NCI-H1436 (cell line): ENCODE results near the gene FOXN3.
A peak's percentile ranks its signal among the peaks of the same experiment; 100 is the strongest.
"Not testable (repeated sequence)": the region's sequence is repeated elsewhere in the genome, so short reads cannot be mapped to it uniquely, and the experiment has no call there.

Experiments used
- DNase-seq: peaks from one replicate; lab custom pipeline; 2025; lab: John Stamatoyannopoulos, UW

FOXN3 gene

DNA sequence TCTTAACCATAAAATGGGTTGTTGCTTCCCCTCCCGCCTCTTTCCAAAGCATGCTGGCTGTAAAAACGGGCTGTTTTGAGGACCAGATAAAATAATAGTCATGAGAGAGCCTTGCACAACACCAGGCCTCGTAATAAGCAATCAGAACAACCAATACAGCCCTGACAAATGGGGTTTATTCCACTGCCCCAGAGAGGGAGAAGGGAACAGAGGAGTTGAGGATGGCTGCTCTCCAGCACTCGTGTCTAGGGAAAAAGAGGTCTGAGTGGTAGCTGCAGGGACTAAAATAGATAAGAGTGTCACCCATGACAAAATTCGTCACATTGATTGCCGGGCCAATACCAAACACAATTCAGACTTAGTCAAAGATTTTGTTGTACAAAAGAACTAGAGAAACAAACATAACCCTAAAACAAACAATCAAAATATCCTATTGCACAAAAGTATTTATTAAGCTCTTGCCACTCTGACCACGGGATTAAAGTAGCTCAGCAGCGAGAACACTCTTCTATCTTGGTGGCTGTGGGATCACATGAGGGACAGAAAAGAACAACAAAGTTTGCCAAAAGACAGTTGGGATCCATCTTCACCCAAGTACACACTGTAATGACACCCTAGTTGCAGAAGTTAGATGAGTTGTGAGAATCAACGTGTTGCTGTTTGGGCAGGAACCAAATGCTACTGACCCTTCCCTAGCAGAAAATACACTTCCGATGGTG, 188.0 kb downstream of the FOXN3 start:
- no peak for DNase-seq

- no peak for DNase-seq
Measured at GRCh38 chr14:89227496-89227836, 189.6 kb downstream of the FOXN3 start.

DNA sequence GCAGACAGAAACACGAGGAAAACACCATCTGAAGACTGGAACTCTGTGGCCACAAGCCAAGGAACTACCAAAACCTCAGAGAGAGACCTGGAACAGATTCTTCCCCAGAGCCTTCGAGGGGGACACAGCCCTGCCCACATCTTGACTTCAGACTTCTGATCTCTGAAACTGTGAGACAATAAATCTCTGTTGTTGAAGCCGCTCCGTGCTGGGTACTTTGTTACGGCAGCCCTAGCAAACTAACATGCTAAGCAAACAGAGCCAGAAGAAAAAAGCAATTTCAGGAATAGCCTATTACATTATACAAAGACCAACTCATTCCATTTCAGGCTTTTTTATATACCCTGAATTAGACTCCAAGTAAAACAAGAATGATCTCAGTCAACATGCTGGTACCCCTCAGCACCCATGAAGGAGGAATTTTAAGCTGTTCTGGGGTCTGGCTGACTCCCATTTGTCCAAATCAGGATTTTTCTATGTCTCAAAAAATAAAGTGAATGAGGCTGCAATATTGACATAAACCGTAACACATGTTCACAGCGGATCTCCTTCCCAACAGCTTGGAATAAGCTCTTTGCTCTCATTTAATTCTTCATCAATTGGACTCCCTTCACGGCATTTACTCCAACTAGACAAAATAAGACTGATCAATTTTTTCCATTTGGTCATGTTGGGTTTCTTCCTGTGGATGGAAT, 190.1 kb downstream of the FOXN3 start:
- DNase-seq = no peak

- no peak for DNase-seq
Measured at GRCh38 chr14:89225607-89226006, 191.4 kb downstream of the FOXN3 start.

DNA sequence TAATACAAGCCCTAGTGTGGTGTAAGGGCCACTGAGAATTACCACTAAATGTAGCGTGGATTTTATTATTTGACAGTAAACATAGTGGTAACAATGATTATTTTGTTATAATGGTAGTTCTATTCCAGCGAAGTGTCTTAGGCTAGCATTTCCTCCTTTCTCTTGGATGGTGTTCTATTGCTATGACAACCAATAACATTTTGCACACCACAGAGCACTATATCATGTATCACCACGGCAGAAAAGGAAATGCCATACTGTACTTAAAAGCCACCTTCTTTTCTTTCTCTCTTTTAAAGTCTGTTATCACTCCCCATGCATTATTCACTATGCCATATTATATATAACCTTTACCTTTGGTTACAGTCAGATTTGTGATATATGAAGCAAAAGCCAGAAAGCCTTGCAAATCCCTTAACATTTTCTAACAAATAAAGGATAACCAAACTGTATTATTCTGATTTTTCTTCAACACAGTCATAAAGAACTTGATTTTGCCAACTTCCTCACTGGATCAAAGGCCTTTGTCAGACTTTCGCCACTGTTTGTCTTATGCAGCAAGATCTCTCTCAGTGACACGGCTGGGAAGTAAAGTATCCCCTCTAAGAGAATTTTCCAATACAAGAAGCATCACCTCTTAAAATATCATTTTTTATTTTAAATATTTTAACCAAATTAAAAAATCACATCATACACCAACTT, 195.8 kb downstream of the FOXN3 start:
- DNase-seq = peak; percentile 36

- DNase-seq = no peak
Measured at GRCh38 chr14:89219051-89219450, 198.0 kb downstream of the FOXN3 start.

- no peak for DNase-seq
Measured at GRCh38 chr14:89217891-89218290, 199.1 kb downstream of the FOXN3 start.

- DNase-seq = no peak
Measured at GRCh38 chr14:89215531-89215930, 201.5 kb downstream of the FOXN3 start.

DNA sequence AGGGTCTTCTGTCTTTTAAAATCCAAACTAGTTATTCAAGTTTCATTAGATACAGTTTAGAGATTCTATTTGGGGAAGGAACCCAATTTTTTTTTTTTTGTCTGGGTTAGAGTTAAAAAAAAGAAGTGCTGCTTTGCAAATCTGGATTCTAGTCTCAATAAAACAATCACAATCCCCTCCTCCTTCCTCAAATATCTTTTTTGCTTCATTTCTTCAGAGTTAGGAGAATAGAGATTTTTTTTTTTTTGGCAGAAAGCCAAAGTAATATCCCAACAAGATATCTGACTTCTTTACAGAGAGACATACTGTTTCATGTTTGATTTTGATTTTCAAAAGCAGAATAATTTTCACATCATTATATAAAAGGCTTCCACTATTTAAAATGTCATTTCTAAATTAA, 201.9 kb downstream of the FOXN3 start:
- DNase-seq = no peak

DNA sequence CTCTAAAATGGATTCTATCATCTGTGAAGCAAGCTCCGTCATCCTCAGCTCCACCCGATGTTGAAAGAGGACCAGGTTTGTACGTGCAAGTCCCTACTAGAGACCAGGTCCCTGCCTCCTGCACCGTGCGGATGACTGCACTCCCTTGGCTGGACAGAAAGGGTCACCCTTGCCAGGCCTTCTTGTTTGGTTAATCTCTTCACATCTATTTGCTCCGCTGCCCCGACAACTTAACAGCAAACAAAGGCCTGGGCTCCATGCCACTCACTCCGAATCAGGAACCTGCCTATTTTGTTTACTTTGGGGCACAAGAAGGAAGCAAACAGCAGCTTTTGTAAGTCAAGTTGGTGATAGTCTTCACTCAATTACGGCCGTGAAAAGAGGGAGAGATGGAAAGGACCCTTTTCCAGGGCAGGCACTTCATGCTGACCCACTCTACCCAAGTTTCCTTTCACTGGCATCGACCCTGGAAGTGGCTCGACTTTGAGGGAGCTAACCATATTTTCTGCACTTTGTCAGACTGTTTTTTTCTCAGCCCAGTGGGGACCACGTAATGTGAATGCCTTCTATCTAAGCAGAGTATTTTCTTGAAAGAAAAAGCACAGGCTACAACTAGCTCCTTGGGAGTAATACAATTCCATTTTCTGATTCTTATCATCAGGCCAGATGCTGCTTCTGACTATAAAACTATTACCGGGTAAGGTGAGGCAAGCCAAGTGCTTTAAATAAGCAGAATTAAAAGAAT, 202.6 kb downstream of the FOXN3 start:
- no peak for DNase-seq

- DNase-seq = no peak
Measured at GRCh38 chr14:89212386-89213235, 204.4 kb downstream of the FOXN3 start.

DNA sequence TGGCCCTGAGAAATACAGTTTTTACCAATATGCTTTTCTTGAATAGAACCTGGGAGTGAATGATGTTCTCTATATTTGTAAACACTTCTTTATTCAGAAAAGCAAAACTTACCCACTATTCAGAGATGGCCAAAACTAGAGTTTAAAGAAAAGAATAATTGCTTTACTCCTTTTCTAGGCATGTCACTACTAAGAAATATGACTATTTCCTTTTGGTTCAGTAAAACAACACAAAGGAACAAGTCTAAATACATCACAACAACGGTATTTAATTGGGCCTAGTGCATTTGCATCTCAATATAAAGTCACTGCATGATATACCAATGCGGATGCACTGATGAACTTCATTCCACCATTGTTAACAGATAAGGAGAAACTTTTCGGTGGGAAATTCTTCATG, 207.5 kb downstream of the FOXN3 start:
- no peak for DNase-seq

DNA sequence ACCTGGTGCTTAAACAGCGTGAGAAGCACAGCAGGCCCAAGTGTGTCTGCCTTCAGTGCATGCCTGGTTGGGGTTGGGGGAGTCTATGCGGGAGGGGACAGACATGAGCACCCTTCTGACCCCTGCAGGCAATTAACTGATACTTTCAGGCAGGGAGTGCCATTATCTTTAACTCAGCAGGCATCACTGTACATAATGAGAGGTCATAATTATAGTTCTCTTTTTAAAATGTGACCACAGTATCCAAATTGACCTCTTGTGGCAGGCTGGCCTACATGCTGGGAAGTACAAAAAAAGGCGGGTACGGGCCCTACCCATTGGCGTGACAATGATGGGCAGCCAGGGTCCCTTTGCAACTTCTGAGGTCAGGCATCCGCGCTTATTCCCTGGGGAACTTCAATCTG, 209.1 kb downstream of the FOXN3 start:
- DNase-seq = no peak

DNA sequence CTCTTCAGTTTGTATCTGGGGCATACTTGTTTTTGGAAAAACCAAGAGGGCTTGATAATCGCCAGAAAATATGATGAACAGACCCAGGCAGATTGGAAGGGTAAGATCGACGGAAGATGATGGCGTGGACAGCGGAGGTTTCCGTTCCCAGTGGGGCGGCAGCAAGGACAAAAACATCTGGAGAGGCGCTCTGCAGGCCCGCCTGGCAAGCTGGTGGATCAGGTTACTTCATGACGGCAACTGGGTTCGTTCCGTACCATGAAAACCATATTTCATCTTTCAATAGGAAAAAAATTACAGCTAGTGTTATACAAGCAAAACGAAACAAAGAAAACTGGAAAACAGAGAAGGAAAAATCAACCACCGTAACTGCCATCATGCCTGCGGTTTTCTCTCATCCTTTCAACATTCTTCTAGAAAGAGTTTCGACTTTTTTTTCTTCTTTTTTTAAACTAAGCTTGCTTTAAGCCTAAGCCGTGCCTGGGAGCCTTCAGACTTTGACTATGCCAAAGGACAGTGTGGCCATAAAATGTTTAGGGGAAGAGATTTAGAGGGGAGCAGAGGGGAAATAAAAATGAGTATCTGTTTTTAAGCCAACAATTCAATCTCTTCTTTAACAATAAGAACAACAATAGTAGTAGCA, 210.5 kb downstream of the FOXN3 start:
- no peak for DNase-seq

- no peak for DNase-seq
Measured at GRCh38 chr14:89205137-89205740, 211.8 kb downstream of the FOXN3 start.

GRCh38 chr14:89202413-89203190, 214.4 kb downstream of the FOXN3 start:
- DNase-seq = no peak

DNA sequence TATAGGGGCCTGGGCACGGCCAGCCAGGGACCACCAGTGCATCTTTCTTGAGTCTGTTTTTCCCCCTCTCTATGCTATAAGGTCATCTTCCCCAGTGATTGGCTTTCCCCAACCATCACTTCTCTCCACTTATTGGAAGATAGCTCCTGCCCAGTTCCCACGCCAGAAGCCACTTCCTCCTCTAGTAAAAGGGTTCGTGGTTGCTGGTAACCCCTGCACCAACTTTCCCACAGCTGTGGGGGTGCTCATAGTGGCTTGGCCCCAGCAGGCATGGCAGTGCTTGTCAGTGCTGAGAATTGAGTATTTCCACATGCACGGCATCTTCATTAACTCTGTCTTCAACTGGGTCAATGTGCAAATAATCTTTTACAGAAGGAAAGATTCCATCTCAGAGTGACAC, 215.4 kb downstream of the FOXN3 start:
- DNase-seq = no peak

DNA sequence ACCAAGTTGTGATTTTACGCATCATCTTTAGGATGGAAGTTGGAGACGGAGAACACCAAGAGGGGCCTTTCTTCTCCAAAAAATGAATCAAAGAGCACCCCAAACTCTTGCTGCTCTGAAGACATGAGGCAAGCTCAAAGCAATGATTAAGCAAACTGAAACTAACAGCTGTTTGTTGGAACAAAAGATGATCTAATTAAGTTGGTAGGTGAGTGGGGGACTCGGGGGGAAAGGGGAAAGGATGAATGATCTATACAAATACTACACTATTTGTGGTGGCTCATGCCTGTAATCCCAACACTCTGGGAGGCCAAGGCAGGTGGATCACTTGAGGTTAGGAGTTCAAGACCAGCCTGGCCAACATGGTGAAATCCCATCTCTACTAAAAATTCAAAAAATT, 217.7 kb downstream of the FOXN3 start:
- DNase-seq = not testable (repeated sequence)

DNA sequence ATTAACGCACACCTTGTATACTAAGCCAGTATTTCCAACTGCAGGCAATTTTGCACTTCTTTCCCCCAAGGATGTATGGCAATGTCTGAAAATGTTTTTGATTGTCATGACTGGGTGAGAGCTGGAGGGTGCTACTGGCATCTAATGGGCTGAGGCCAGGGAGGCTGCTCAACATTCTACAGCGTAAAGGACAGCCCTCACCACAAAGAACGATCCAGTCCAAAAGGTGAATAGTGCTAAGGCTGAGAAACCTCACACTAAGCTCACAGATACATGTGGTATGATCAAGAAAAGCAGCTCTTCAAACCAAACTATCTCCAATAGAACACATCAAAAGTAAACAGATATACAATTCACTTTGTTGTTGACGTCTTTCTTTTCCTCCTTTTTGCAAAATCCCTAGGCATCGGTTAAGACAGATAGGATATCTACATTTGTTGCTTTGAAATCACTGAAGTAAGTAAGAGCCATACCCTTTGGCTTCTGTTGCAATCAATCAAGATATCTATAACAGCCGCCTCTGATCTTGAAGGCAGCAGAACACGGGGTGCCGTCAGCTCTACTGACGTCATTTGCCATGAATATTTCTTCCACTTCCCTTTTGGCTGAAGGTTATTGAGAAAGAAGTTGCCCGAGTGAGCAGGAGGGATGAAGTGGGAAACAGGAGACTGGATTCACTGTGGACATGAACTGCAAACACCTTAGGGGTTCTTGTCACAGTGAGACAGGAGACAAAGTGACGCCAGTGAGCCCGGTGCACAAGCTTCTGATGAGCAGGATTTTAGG, 218.3 kb downstream of the FOXN3 start:
- no peak for DNase-seq
